H1 (cell line): ENCODE data around the gene COG7. TPM values are rescaled to one million over a fixed set of nuclear protein-coding genes. Genes with fewer than 3 reads are reported as not detected.

ENCODE experiments used
- SP2 ChIP-seq: IDR thresholded peaks from 2 replicates; pipeline ENCODE4 v1.6.1; 2012; ENCODE audit warnings: mild to moderate bottlenecking, low read length, inconsistent platforms
- polyA plus RNA-seq, 7 experiments: library from polyadenylated mRNA; depleted of rRNA in 3 of 7; stranded (reverse) in 5 of 7; unstranded in 2 of 7; fragments of >200 nt in 5 of 7; fragments of 200-250 nt in 2 of 7; gene quantifications; 1 replicate in 5 of 7; 2 replicates in 1 of 7; 4 replicates in 1 of 7; pipeline versions ENCODE4 v1.2.1 to v1.2.3, GENCODE V29; 2011 to 2013; ENCODE audit warnings: missing spikeins in 2 of 7, mixed read lengths in 2 of 7
- total RNA-seq: library from RNA; stranded (reverse); fragmentation: NEBNext Ultra II Directional; extraction: Animal tissue kit (Norgen Biotek cat#: 25700); gene quantifications from 2 replicates; pipeline ENCODE4 v1.2.1, GENCODE V29; 2021

Gene COG7
- total and polyA plus RNA-seq, 2 of the 8 experiments (the other 6 are each of a cell fraction or from before 2014, with no cell fraction given) = 17.2 to 40.4 TPM

DNA sequence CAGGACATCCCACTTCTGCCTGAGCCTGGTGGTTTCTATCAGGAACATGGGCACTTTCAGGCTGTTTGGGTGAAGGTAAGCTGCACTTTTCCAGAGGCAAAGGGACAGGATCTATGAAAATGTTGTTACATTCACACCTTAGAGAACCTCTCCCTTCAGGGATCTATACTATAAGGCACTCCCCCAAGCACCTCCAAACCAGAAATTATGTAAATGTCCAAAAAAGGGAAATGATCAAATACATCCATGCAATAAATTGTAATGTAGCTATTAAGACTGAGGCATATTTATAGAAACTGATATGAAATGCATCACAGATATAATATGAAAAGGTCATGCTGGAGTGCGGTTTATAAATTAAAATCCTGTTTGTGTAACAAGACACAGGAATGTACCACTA, 23.3 kb upstream of the COG7 start (continued):
- no peak for TF ChIP-seq SP2
